NCI-H510A (cell line): ENCODE data around the gene SLFN13.
"Not testable (repeated sequence)": the region's sequence is repeated elsewhere in the genome, so short reads cannot be mapped to it uniquely, and the experiment has no call there.

Experiments used
- DNase-seq: peaks from one replicate; lab custom pipeline; 2025; lab: John Stamatoyannopoulos, UW

Gene SLFN13, protein sequence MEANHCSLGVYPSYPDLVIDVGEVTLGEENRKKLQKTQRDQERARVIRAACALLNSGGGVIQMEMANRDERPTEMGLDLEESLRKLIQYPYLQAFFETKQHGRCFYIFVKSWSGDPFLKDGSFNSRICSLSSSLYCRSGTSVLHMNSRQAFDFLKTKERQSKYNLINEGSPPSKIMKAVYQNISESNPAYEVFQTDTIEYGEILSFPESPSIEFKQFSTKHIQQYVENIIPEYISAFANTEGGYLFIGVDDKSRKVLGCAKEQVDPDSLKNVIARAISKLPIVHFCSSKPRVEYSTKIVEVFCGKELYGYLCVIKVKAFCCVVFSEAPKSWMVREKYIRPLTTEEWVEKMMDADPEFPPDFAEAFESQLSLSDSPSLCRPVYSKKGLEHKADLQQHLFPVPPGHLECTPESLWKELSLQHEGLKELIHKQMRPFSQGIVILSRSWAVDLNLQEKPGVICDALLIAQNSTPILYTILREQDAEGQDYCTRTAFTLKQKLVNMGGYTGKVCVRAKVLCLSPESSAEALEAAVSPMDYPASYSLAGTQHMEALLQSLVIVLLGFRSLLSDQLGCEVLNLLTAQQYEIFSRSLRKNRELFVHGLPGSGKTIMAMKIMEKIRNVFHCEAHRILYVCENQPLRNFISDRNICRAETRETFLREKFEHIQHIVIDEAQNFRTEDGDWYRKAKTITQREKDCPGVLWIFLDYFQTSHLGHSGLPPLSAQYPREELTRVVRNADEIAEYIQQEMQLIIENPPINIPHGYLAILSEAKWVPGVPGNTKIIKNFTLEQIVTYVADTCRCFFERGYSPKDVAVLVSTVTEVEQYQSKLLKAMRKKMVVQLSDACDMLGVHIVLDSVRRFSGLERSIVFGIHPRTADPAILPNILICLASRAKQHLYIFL

DNA sequence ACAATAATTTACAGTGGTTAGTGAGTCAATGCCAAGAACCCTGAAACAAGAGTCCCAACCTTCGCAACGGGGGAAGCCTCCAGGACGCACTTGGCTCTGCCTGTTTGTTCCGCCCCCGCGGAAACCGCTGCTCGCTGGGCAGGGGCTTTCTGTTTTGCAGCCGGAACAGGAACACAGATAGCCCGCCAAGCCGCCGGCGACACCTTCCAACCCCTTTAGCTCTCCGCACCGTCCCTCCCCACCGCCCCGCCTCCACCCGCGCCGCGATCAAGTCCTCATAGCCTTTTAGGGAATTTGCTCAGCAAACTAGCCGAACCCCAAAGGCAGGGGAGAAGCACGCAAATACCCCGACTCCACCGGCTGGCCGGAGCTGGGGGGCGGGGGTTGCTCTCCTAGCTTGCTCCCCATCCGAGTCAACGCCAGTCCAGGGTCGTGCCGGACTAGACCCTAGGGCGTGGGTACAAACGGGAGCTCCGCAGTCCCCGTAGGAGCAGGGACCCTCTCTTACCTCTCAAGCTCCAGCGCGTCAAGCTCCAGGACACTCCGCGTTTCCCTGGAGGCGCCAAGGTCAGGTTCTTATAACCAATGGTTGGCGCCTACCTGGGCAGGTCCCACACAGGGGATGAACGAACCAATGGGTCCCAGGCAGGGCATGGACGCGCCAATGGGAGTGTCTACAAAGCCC is at the start of gene SLFN13:
SLFN13 (minus strand) TSS at position 553 of the 685 bp plus-strand sequence. CDS start 3,086 bp downstream, outside the sequence.
- DNase-seq, result peak; percentile 80

- no peak for DNase-seq
Observed at GRCh38 chr17:35496451-35497290, 48.1 kb upstream of the SLFN13 start.

- DNase-seq, result no peak
Observed at GRCh38 chr17:35493040-35493439, 44.5 kb upstream of the SLFN13 start.

- DNase-seq, result no peak
Observed at GRCh38 chr17:35491417-35491816, 42.9 kb upstream of the SLFN13 start.

DNA sequence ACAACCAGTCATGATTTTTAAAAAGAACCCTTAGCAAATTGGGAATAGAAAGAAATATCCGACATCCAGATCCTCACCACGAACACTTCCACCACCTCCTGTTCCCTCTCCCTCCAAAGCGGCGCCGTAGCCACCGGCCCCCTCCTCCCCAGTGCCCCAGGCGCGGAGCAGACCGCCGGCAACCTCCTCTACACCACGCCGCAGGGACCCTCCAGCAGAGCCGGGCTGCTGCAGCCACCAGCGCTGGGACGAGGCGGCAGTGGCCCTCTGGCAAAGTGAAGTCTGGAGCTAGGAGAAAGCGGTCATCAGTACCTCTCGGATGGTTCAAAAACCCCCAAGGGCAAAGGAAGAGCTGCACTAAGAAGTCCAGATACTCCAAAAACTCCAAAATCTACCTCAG is 41.4 kb upstream of the SLFN13 start:
- no peak for DNase-seq

- DNase-seq, result no peak
Observed at GRCh38 chr17:35488991-35489390, 40.4 kb upstream of the SLFN13 start.

DNA sequence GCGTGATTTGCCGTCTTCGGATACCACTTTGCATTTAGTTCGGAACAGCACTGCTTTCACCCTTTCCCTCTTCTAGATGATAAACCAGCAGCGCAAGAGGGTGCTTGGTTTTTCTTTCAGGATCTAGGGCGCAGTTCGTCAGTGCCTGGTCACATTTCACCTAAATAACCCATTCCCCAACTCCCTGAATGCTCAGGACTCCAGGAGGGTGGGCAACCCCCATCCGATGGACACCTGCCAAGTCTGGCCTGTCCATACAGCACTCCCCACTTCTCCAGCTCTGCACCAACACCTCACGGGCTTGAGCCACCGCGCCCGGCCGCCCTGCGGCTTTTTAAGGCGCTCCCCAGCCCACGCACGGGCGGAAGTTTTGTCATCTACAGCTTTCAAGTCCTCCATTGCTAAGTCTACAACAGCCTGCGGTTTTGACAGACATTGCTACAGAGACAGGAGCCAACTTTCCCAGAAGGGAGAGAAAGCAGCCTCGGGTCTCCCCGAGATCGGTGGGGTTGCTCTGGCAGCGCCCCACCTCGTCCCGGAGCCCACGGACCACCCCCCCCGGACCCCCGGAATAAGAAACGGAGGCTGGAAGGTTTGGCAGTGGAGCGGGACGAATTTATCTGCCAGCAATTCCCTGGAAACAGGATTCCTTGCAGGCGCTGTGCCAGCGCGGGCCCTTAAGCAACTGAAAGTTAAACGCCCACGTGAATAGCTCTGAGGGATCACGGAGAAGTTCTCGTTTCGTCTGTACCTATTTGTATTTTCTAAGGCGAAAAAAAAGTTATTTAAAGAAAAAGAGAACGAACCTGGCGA is 38.6 kb upstream of the SLFN13 start:
- no peak for DNase-seq

DNA sequence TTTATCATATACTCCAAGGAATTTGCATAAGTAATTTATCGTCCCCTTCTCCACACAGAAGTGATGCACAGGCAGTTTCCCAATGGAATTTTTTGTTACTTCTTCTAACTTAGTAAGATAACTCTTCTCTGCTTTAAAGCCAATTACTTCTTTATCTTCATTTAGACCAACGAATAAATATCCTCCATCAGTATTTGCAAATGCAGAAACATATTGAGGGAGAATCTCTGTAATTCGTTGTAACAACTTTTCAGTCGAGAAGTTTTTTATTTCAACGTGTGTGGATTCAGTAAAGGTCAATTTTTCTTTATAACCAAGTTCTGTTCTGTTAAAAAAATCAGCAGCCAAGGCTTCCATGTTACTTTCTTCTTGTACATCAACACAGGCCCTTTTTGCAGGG is 30.7 kb upstream of the SLFN13 start:
- no peak for DNase-seq

- no peak for DNase-seq
Observed at GRCh38 chr17:35477248-35477647, 28.7 kb upstream of the SLFN13 start.

GRCh38 chr17:35476283-35476820 is 27.8 kb upstream of the SLFN13 start:
- no peak for DNase-seq

DNA sequence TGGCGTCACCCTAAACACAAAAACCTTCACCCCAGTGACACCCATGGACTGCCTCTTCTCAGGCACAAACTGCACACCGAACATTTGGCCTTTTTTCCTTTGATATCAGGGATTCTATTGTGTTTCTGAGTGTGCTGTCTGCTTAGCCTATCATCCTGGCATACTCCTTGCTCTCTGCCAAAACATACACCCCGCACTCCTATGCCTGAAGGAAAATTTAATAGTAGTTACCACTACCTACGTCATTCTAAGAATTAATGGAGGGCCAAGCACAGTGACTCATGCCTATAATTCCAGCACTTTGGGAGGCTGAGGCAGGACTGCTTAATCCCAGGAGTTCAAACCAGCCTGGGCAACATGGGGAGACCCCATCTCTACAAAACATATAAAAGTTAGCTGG is 19.9 kb upstream of the SLFN13 start:
- DNase-seq, result no peak

DNA sequence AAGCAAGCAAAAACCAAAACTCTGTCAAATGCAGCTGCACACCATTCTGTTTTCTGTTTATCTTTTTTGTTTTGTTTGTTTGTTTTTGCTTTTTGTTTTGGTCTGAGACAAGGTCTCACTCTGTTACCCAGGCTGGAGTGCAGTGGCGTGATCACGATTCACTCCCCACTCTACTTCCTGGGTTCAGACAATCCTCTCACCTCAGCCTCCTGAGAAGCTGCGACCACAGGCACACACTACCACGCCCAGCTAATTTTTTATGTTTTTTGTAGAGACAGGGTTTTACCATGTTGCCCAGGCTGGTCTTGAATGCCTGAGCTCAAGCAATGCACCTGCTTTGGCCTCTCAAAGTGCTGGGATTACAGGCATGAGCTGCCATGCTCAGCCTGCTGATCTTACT is 19.3 kb upstream of the SLFN13 start:
- no peak for DNase-seq

- peak; percentile 70 for DNase-seq
Observed at GRCh38 chr17:35460354-35460851, 11.8 kb upstream of the SLFN13 start.

DNA sequence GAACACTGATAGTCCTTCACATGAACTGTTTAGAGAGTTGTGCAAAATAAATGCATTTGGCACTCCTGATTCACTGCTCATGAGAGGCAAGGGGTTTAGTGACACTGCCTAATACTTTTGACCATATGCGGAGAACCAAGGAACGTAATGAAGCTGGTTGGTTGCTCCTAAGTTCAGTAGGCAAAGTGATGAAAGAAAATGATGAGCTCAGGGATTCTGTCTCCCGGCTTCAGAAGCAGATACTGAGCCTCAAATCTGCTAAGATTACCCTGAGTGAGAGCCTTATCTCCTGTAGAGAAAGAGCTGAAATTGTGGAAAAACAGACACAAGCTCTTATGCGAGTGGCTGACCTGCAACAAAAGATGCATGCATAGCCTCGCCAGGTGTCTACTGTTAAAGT is 5.5 kb upstream of the SLFN13 start:
- DNase-seq, result not testable (repeated sequence)

GRCh38 chr17:35453171-35453570 is 4.6 kb upstream of the SLFN13 start:
- no peak for DNase-seq

GRCh38 chr17:35449371-35449931 is 885 bp upstream of the SLFN13 start:
- DNase-seq, result no peak

GRCh38 chr17:35448899-35449227 is 297 bp upstream of the SLFN13 start:
- DNase-seq, result no peak

GRCh38 chr17:35447499-35447898 is 1.1 kb downstream of the SLFN13 start:
- DNase-seq, result no peak

DNA sequence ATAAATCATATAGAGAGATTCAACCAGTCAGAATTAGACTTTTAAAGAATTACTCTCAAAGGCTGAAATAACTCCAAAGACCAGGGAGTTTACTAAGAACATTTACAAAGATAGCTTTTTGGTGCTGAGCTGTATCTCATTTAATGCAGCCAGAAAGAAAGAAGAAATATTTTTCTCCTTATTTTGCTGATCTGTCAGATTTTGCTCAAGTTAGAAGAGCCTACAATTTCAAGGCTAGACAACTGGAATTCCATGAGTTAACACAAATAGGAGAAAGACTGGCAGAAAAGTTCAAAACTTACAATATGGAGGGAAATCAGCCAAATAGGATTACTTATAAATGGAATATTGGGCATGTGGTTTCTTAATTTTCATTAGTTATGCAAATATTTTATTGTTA is 10.1 kb downstream of the SLFN13 start:
- DNase-seq, result no peak
